Suprapubic skin (tissue), 4 donors: ENCODE results near the gene CNOT1.

ENCODE experiments used
- POLR2A ChIP-seq, 2 donors: fragments of 450-650 bp; IDR thresholded peaks; one replicate each; pipeline ENCODE4 v1.6.1; 2017; ENCODE audit warnings: antibody characterized with exemption in 2 of 2, mild to moderate bottlenecking in 2 of 2, moderate library complexity in 2 of 2
- POLR2AphosphoS5 ChIP-seq, 3 donors: sonication (generic); formaldehyde crosslinking; IDR thresholded peaks; one replicate each; pipeline ENCODE4 v1.6.1; 2017; ENCODE audit warnings: antibody characterized with exemption in 3 of 3
- TF ChIP-seq, protein P1 (sequence below), 2 donors: fragments of 200-600 bp in 1 of 2; fragments of 450-650 bp in 1 of 2; sonication (generic) in 1 of 2; IDR thresholded peaks; one replicate each; pipeline ENCODE4 v1.5.1; 2016 to 2019; ENCODE audit warnings: antibody characterized with exemption in 2 of 2, mild to moderate bottlenecking in 1 of 2, moderate library complexity in 1 of 2

DNA sequence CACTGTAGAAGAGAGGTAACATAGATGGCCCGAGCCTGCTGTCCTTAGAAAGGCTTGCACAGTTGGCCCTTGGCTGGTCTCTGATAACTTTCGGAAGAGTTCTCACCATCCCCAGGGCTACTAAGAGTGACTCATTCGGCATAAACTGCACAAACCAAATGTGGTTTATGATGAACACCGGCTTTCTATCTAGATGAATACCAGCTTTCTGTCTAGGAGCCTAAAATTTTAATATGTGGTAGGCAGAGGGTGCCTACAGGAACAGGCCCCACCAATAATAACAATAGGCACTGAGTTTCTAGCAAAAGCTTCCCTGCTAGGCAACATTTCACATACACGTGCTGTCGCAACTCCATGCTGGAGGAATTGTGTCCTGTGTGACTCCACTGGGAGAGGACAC is 15.4 kb downstream of the CNOT1 start:
- TF ChIP-seq, protein P1, sequence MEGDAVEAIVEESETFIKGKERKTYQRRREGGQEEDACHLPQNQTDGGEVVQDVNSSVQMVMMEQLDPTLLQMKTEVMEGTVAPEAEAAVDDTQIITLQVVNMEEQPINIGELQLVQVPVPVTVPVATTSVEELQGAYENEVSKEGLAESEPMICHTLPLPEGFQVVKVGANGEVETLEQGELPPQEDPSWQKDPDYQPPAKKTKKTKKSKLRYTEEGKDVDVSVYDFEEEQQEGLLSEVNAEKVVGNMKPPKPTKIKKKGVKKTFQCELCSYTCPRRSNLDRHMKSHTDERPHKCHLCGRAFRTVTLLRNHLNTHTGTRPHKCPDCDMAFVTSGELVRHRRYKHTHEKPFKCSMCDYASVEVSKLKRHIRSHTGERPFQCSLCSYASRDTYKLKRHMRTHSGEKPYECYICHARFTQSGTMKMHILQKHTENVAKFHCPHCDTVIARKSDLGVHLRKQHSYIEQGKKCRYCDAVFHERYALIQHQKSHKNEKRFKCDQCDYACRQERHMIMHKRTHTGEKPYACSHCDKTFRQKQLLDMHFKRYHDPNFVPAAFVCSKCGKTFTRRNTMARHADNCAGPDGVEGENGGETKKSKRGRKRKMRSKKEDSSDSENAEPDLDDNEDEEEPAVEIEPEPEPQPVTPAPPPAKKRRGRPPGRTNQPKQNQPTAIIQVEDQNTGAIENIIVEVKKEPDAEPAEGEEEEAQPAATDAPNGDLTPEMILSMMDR (IDR thresholded peaks at IDR 0.05), result no peak
- TF ChIP-seq POLR2A (IDR thresholded peaks at IDR 0.05), result no peak
- no peak for TF ChIP-seq POLR2AphosphoS5 (IDR thresholded peaks at IDR 0.05)
